HG03432 (cell line): ENCODE measurements around the gene PPFIA4.
A peak's percentile ranks its signal among the peaks of the same experiment; 100 is the strongest.
"Not testable (repeated sequence)": the region's sequence is repeated elsewhere in the genome, so short reads cannot be mapped to it uniquely, and the experiment has no call there.

Experiments
- ATAC-seq: cut with Tn5 transposase; IDR thresholded peaks from one replicate; pipeline ENCODE4 v1.9.1; 2021; ENCODE audit warnings: mild to moderate bottlenecking, moderate library complexity; ENCODE audit not compliant: unreplicated experiment

Gene PPFIA4

GRCh38 chr1:203026031-203026665 lies at the start of gene PPFIA4:
TSS of gene PPFIA4 (plus strand) at chr1:203026491. CDS start at chr1:203039009, 12,518 bp downstream.
- ATAC-seq = peak; percentile 87

- ATAC-seq = no peak
Measured at GRCh38 chr1:202976633-202977032, 49.7 kb upstream of the PPFIA4 start.

GRCh38 chr1:202979459-202979858 lies 46.8 kb upstream of the PPFIA4 start:
- no peak for ATAC-seq

- ATAC-seq = no peak
Measured at GRCh38 chr1:202981939-202982338, 44.4 kb upstream of the PPFIA4 start.

- no peak for ATAC-seq
Measured at GRCh38 chr1:202982715-202983430, 43.4 kb upstream of the PPFIA4 start.

GRCh38 chr1:202986120-202986519 lies 40.2 kb upstream of the PPFIA4 start:
- not testable (repeated sequence) for ATAC-seq

- no peak for ATAC-seq
Measured at GRCh38 chr1:202987255-202987654, 39.0 kb upstream of the PPFIA4 start.

GRCh38 chr1:202987922-202988583 lies 38.2 kb upstream of the PPFIA4 start:
- ATAC-seq = no peak

- no peak for ATAC-seq
Measured at GRCh38 chr1:202989879-202990278, 36.4 kb upstream of the PPFIA4 start.

- ATAC-seq = no peak
Measured at GRCh38 chr1:202991112-202991511, 35.2 kb upstream of the PPFIA4 start.

- no peak for ATAC-seq
Measured at GRCh38 chr1:202994756-202995155, 31.5 kb upstream of the PPFIA4 start.

- no peak for ATAC-seq
Measured at GRCh38 chr1:202998836-202999750, 27.2 kb upstream of the PPFIA4 start.

GRCh38 chr1:203000217-203000944 lies 25.9 kb upstream of the PPFIA4 start:
- ATAC-seq = no peak

GRCh38 chr1:203001986-203002385 lies 24.3 kb upstream of the PPFIA4 start:
- no peak for ATAC-seq

GRCh38 chr1:203002951-203003350 lies 23.3 kb upstream of the PPFIA4 start:
- no peak for ATAC-seq

- not testable (repeated sequence) for ATAC-seq
Measured at GRCh38 chr1:203005395-203006142, 20.7 kb upstream of the PPFIA4 start.

- peak; percentile 92 for ATAC-seq
Measured at GRCh38 chr1:203006948-203007871, 19.1 kb upstream of the PPFIA4 start, which contains the start of gene TMEM183A. TSS of gene TMEM183A (plus strand) at chr1:203007374. CDS start at chr1:203007466, 92 bp downstream.

GRCh38 chr1:203009185-203009584 lies 17.1 kb upstream of the PPFIA4 start:
- no peak for ATAC-seq
